HepG2 (cell line): ENCODE data around the gene ANKRD11. TPM values are rescaled to one million over a fixed set of nuclear protein-coding genes. Genes with fewer than 3 reads are reported as not detected.

ENCODE experiments used
- ADNP ChIP-seq: sonication (generic); formaldehyde crosslinking; IDR thresholded peaks from 2 replicates; pipeline ENCODE4 v1.4.0; 2020; ENCODE audit warnings: missing genetic modification reagents
- AGO2 ChIP-seq: fragments of 200-400 bp; formaldehyde crosslinking; optimal IDR thresholded peaks from 2 replicates; pipeline ENCODE3; 2017; ENCODE audit warnings: mild to moderate bottlenecking, low read depth, low read length, moderate library complexity
- ATF7-NPFF ChIP-seq: sonication (generic); formaldehyde crosslinking; IDR thresholded peaks from 2 replicates; pipeline ENCODE4 v1.8.1; 2023; ENCODE audit warnings: mild to moderate bottlenecking, low read depth, missing genetic modification reagents, moderate library complexity
- ATRX ChIP-seq: sonication (generic); formaldehyde crosslinking; IDR thresholded peaks from 2 replicates; pipeline ENCODE4 v1.4.0; 2020; ENCODE audit warnings: missing genetic modification reagents, borderline replicate concordance
- CCAR2 ChIP-seq: fragments of 200-400 bp; formaldehyde crosslinking; optimal IDR thresholded peaks from 2 replicates; pipeline ENCODE3; 2018; ENCODE audit warnings: low read depth, mild to moderate bottlenecking, low read length, moderate library complexity
- GTF3A ChIP-seq: sonication (generic); formaldehyde crosslinking; conservative IDR thresholded peaks from 2 replicates; pipeline ENCODE4 v1.4.0; 2020; ENCODE audit warnings: mild to moderate bottlenecking, missing genetic modification reagents
- HOXA5 ChIP-seq: sonication (generic); formaldehyde crosslinking; IDR thresholded peaks from 2 replicates; pipeline ENCODE4 v1.4.0; 2020; ENCODE audit warnings: missing genetic modification reagents
- KLF9 ChIP-seq: IDR thresholded peaks from 2 replicates; pipeline ENCODE4 v1.6.1; 2016; ENCODE audit warnings: low read depth
- RXRA ChIP-seq: sonication (generic); formaldehyde crosslinking; IDR thresholded peaks from 2 replicates; pipeline ENCODE4 v1.5.1; 2020; ENCODE audit warnings: missing genetic modification reagents
- SATB2 ChIP-seq: sonication (generic); formaldehyde crosslinking; IDR thresholded peaks from 2 replicates; pipeline ENCODE4 v1.5.0; 2020; ENCODE audit warnings: missing genetic modification reagents
- SP2 ChIP-seq: sonication (generic); formaldehyde crosslinking; IDR thresholded peaks from 2 replicates; pipeline ENCODE4 v1.5.1; 2020; ENCODE audit warnings: mild to moderate bottlenecking, missing genetic modification reagents
- TBL1XR1 ChIP-seq: fragments of 150-350 bp; IDR thresholded peaks from 2 replicates; pipeline ENCODE4 v1.6.1; 2014; ENCODE audit warnings: borderline replicate concordance, low read length; ENCODE audit not compliant: partially characterized antibody
- TOE1 ChIP-seq: sonication (generic); formaldehyde crosslinking; IDR thresholded peaks from 2 replicates; pipeline ENCODE4 v1.4.0; 2020; ENCODE audit warnings: mild to moderate bottlenecking, missing genetic modification reagents
- ZFX ChIP-seq: sonication (generic); formaldehyde crosslinking; IDR thresholded peaks from 2 replicates; pipeline ENCODE4 v1.4.0; 2020; ENCODE audit warnings: mild to moderate bottlenecking, low read depth, missing genetic modification reagents, moderate library complexity
- ZKSCAN5 ChIP-seq: sonication (generic); formaldehyde crosslinking; IDR thresholded peaks from 2 replicates; pipeline ENCODE4 v1.5.1; 2020; ENCODE audit warnings: mild to moderate bottlenecking, missing genetic modification reagents
- ZNF138 ChIP-seq: sonication (generic); formaldehyde crosslinking; IDR thresholded peaks from 2 replicates; pipeline ENCODE4 v1.5.0; 2020; ENCODE audit warnings: mild to moderate bottlenecking, low read depth, missing genetic modification reagents
- ZNF367 ChIP-seq: sonication (generic); formaldehyde crosslinking; IDR thresholded peaks from 2 replicates; pipeline ENCODE4 v1.4.0; 2020; ENCODE audit warnings: missing genetic modification reagents, borderline replicate concordance
- ZNF766 ChIP-seq: sonication (generic); formaldehyde crosslinking; IDR thresholded peaks from 2 replicates; pipeline ENCODE4 v1.5.0; 2020; ENCODE audit warnings: missing genetic modification reagents, borderline replicate concordance
- ZNF788 ChIP-seq: sonication (generic); formaldehyde crosslinking; IDR thresholded peaks from 2 replicates; pipeline ENCODE4 v1.5.0; 2020; ENCODE audit warnings: mild to moderate bottlenecking, missing genetic modification reagents, borderline replicate concordance
- ZSCAN12 ChIP-seq: sonication (generic); formaldehyde crosslinking; IDR thresholded peaks from 2 replicates; pipeline ENCODE4 v1.9.0; 2021; ENCODE audit warnings: mild to moderate bottlenecking, missing genetic modification reagents
- ZSCAN29 ChIP-seq: sonication (generic); formaldehyde crosslinking; conservative IDR thresholded peaks from 2 replicates; pipeline ENCODE4 v1.4.0; 2020; ENCODE audit warnings: mild to moderate bottlenecking, missing genetic modification reagents
- polyA plus RNA-seq, 8 experiments: library from polyadenylated mRNA; depleted of rRNA in 3 of 8; stranded (reverse) in 7 of 8; unstranded in 1 of 8; fragments of >200 nt; fragmentation: Illumina TruSeq in 4 of 8; extraction: Trizol in 4 of 8; gene quantifications; 2 replicates each; pipeline versions ENCODE4 v1.2.1 to v1.2.3, GENCODE V29; 2011 to 2016; ENCODE audit warnings: low read depth in 4 of 8, missing spikeins in 1 of 8, mixed read lengths in 1 of 8; ENCODE audit not compliant: insufficient read depth in 1 of 8
- total RNA-seq, 5 experiments: library from RNA; depleted of rRNA; stranded (reverse); fragments of >200 nt; fragmentation: Illumina TruSeq; extraction: Trizol; gene quantifications; 2 replicates each; pipeline ENCODE4 v1.2.3, GENCODE V29; 2016; ENCODE audit warnings: low read depth in 1 of 5
- TF ChIP-seq, protein P1 (sequence below): sonication (generic); formaldehyde crosslinking; IDR thresholded peaks from 2 replicates; pipeline ENCODE4 v1.9.0; 2022; ENCODE audit warnings: missing genetic modification reagents, mild to moderate bottlenecking, borderline replicate concordance
- TF ChIP-seq, protein P2 (sequence below): sonication (generic); formaldehyde crosslinking; IDR thresholded peaks from 2 replicates; pipeline ENCODE4 v1.4.0; 2020; ENCODE audit warnings: missing genetic modification reagents
- TF ChIP-seq, protein P3 (sequence below): sonication (generic); formaldehyde crosslinking; conservative IDR thresholded peaks from 2 replicates; pipeline ENCODE4 v1.8.0; 2022; ENCODE audit warnings: missing genetic modification reagents

The ANKRD11 gene
- total and polyA plus RNA-seq, 2 of the 13 experiments (the other 11 are each of a cell fraction or from before 2014, with no cell fraction given) = 21.4 to 38.4 TPM

DNA sequence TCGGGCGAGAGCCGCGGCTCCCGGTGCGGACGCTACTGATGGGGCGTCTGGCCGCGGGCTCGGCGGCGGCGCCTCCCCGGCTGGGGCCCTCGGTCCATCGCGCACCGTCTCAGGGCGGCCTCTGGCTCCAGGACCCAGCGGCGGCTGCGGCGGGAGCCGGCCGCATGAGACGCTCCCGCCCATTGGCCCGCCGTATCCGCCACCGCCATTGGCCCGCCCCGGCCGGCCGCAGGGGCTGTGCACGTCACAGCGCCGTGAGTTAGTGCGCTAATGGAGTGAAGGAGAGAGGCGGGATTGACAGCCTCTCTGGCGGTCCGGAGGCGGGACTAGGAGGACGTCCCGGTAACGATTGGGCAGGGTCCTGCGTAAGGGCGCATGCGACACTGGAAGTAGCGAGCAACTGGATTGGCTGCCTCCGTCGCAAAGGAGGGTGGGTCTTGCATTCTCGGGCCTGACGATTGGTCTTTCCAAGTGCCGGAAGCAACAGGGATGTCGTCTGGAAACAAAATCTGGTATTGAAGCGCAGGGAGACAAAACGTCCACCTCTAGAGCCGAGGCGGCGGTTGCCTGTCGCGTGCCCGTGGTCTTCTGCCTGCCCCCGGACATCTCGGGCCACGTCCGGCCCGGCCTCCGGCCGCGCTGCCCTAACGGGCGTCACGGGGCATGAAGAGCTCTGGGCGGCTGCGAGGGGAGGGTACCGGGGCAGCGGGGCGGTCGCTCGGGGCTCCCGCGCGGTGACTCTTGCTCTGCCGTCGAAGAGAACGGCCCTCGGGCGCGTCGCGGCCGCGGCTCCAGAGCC lies at the start of gene ANKRD11 (continued):
- TF ChIP-seq ZNF766 (CRISPR knock-in tag) (peak; percentile 93; the same call in 1 of the 2 replicates), SATB2 (0 out of 2 replicates have a peak, but pooled peaks have one; percentile 49), ZFX (peak; percentile 80), ATF7-NPFF (CRISPR knock-in tag) (peak; percentile 80), ZNF367 (CRISPR knock-in tag) (peak; percentile 48; the same call in 1 of the 2 replicates), ATRX (CRISPR knock-in tag) (no peak), TOE1 (CRISPR knock-in tag) (no peak), ADNP (CRISPR knock-in tag) (no peak), ZNF788 (peak; percentile 84; the same call in 1 of the 2 replicates), ZNF138 (CRISPR knock-in tag) (peak; percentile 49; the same call in 1 of the 2 replicates), ZSCAN29 (0 out of 2 replicates have a peak, but pooled peaks have one; percentile 44), CCAR2 (no peak), AGO2 (peak; percentile 88), SP2 (CRISPR knock-in tag) (peak; percentile 100), ZSCAN12 (CRISPR knock-in tag) (peak; percentile 67; the same call in 1 of the 2 replicates), TBL1XR1 (peak; percentile 10), KLF9 (CRISPR knock-in tag) (no peak; the same call in 1 of the 2 replicates), RXRA (CRISPR knock-in tag) (peak; percentile 76), HOXA5 (CRISPR knock-in tag) (no peak), ZKSCAN5 (no peak), GTF3A (CRISPR knock-in tag) (0 out of 2 replicates have a peak, but pooled peaks have one; percentile 48)
- TF ChIP-seq, protein P1, sequence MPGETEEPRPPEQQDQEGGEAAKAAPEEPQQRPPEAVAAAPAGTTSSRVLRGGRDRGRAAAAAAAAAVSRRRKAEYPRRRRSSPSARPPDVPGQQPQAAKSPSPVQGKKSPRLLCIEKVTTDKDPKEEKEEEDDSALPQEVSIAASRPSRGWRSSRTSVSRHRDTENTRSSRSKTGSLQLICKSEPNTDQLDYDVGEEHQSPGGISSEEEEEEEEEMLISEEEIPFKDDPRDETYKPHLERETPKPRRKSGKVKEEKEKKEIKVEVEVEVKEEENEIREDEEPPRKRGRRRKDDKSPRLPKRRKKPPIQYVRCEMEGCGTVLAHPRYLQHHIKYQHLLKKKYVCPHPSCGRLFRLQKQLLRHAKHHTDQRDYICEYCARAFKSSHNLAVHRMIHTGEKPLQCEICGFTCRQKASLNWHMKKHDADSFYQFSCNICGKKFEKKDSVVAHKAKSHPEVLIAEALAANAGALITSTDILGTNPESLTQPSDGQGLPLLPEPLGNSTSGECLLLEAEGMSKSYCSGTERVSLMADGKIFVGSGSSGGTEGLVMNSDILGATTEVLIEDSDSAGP (CRISPR knock-in tag) = peak; percentile 88; the same call in 1 of the 2 replicates
- TF ChIP-seq, protein P2, sequence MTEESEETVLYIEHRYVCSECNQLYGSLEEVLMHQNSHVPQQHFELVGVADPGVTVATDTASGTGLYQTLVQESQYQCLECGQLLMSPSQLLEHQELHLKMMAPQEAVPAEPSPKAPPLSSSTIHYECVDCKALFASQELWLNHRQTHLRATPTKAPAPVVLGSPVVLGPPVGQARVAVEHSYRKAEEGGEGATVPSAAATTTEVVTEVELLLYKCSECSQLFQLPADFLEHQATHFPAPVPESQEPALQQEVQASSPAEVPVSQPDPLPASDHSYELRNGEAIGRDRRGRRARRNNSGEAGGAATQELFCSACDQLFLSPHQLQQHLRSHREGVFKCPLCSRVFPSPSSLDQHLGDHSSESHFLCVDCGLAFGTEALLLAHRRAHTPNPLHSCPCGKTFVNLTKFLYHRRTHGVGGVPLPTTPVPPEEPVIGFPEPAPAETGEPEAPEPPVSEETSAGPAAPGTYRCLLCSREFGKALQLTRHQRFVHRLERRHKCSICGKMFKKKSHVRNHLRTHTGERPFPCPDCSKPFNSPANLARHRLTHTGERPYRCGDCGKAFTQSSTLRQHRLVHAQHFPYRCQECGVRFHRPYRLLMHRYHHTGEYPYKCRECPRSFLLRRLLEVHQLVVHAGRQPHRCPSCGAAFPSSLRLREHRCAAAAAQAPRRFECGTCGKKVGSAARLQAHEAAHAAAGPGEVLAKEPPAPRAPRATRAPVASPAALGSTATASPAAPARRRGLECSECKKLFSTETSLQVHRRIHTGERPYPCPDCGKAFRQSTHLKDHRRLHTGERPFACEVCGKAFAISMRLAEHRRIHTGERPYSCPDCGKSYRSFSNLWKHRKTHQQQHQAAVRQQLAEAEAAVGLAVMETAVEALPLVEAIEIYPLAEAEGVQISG (CRISPR knock-in tag) = peak; percentile 86
- TF ChIP-seq, protein P3, sequence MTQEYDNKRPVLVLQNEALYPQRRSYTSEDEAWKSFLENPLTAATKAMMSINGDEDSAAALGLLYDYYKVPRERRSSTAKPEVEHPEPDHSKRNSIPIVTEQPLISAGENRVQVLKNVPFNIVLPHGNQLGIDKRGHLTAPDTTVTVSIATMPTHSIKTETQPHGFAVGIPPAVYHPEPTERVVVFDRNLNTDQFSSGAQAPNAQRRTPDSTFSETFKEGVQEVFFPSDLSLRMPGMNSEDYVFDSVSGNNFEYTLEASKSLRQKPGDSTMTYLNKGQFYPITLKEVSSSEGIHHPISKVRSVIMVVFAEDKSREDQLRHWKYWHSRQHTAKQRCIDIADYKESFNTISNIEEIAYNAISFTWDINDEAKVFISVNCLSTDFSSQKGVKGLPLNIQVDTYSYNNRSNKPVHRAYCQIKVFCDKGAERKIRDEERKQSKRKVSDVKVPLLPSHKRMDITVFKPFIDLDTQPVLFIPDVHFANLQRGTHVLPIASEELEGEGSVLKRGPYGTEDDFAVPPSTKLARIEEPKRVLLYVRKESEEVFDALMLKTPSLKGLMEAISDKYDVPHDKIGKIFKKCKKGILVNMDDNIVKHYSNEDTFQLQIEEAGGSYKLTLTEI (CRISPR knock-in tag) = no peak
